Tibial artery (tissue), 4 donors: ENCODE results near the gene NCOR2.

Source experiments
- DNase-seq, 2 donors: peaks; one replicate each; pipeline ENCODE4 v3.0.0-alpha.2; 2019
- H3K27ac ChIP-seq, 2 donors: fragments of 200-600 bp; sonication (generic) in 1 of 2; 1 replicate in 1 of 2; 2 replicates in 1 of 2; pipeline ENCODE4 v1.5.1; 2018 to 2019; ENCODE audit warnings: mild to moderate bottlenecking in 1 of 2
- H3K27me3 ChIP-seq, 2 donors: fragments of 200-600 bp; sonication (generic) in 1 of 2; one replicate each; pipeline versions ENCODE4 v1.5.1 to v1.6.0; 2016 to 2019
- H3K36me3 ChIP-seq, 3 donors: fragments of 200-600 bp; sonication (generic) in 2 of 3; one replicate each; pipeline ENCODE4 v1.5.1; 2016 to 2019; ENCODE audit warnings: mild to moderate bottlenecking in 2 of 3
- H3K4me1 ChIP-seq, 4 donors: fragments of 200-600 bp; sonication (generic) in 2 of 4; 1 replicate in 3 of 4; 2 replicates in 1 of 4; pipeline ENCODE4 v1.5.1; 2016 to 2019
- H3K4me3 ChIP-seq, 2 donors: fragments of 200-600 bp; sonication (generic) in 1 of 2; 1 replicate in 1 of 2; 2 replicates in 1 of 2; pipeline ENCODE4 v1.5.1; 2018 to 2019; ENCODE audit warnings: mild to moderate bottlenecking in 2 of 2
- H3K9me3 ChIP-seq, 3 donors: fragments of 200-600 bp; sonication (generic) in 1 of 3; one replicate each; pipeline ENCODE4 v1.5.1; 2016 to 2019
- intact Hi-C: fragments of 100-400 bp; cut with DNase I; formaldehyde crosslinking; loops from one replicate; pipeline ENCODE4 v1.15.0; 2023; ENCODE audit warnings: low total_unique reads
- TF ChIP-seq, protein P1 (sequence below), 2 experiments: fragments of 200-600 bp in 1 of 2; fragments of 450-650 bp in 1 of 2; IDR thresholded peaks; one replicate each; pipeline ENCODE4 v1.5.1; 2017 to 2019; ENCODE audit warnings: antibody characterized with exemption in 2 of 2, mild to moderate bottlenecking in 1 of 2, moderate library complexity in 1 of 2

Gene NCOR2

DNA sequence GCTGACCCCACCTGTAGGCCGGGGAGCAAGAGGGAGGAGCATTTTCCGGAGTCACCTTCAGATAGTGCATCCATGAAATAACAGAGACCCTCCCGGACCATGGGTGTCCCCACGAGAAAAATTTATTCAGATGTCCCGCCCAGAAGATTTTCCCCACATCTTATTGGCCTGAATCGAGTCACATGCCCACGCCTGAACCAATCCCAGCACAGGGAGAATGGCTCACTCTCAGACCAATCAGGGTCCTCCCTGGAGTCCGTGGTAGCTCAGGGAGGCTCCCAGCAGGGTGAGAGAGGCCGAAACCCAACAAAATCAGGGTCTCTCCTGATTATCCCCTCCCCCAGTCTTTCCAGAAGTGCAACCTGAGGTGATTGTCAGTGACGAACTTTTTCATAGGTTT is 16.4 kb upstream of the NCOR2 start:
- H3K36me3 ChIP-seq: no peaks in the 10 kb centered on the region
- intact Hi-C loops: no loop called here
- H3K27ac ChIP-seq: no peak overlapping the region
- no peak overlapping the region for H3K4me3 ChIP-seq
- no peaks in the 10 kb centered on the region for H3K27me3 ChIP-seq
- H3K4me1 ChIP-seq: peaks cover 0 to 14% (median 2%) of the 10 kb centered on the region in 4 donors
- H3K9me3 ChIP-seq: no peaks in the 10 kb centered on the region
- no peak for DNase-seq
- TF ChIP-seq, protein P1, sequence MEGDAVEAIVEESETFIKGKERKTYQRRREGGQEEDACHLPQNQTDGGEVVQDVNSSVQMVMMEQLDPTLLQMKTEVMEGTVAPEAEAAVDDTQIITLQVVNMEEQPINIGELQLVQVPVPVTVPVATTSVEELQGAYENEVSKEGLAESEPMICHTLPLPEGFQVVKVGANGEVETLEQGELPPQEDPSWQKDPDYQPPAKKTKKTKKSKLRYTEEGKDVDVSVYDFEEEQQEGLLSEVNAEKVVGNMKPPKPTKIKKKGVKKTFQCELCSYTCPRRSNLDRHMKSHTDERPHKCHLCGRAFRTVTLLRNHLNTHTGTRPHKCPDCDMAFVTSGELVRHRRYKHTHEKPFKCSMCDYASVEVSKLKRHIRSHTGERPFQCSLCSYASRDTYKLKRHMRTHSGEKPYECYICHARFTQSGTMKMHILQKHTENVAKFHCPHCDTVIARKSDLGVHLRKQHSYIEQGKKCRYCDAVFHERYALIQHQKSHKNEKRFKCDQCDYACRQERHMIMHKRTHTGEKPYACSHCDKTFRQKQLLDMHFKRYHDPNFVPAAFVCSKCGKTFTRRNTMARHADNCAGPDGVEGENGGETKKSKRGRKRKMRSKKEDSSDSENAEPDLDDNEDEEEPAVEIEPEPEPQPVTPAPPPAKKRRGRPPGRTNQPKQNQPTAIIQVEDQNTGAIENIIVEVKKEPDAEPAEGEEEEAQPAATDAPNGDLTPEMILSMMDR (IDR thresholded peaks at IDR 0.05): no peak

DNA sequence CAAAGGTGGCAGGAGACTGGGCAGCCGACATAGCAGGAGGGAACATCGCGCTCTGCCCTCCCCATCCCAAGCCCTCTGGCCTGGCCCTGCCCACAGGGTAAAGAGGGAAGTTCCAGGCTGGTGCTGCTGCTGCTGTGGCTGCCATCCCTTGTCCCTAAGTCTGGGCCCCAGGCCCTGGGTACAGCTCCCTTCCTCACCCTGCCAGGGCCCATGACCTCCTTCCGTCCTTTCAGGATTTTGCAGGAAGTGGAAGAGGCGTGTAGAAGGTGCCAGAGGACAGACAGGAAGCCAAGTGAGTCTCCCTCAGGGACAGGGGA is 14.7 kb upstream of the NCOR2 start:
- no peaks in the 10 kb centered on the region for H3K27me3 ChIP-seq
- no peak overlapping the region for H3K27ac ChIP-seq
- peaks cover 0 to 12% (median 0%) of the 10 kb centered on the region in 4 donors for H3K4me1 ChIP-seq
- DNase-seq: no peak
- H3K36me3 ChIP-seq: no peaks in the 10 kb centered on the region
- TF ChIP-seq, protein P1 (IDR thresholded peaks at IDR 0.05): no peak
- no peak overlapping the region for H3K4me3 ChIP-seq
- intact Hi-C loops: no loop called here
- H3K9me3 ChIP-seq: peaks cover 0 to under 1% (median 0%) of the 10 kb centered on the region in 3 donors

DNA sequence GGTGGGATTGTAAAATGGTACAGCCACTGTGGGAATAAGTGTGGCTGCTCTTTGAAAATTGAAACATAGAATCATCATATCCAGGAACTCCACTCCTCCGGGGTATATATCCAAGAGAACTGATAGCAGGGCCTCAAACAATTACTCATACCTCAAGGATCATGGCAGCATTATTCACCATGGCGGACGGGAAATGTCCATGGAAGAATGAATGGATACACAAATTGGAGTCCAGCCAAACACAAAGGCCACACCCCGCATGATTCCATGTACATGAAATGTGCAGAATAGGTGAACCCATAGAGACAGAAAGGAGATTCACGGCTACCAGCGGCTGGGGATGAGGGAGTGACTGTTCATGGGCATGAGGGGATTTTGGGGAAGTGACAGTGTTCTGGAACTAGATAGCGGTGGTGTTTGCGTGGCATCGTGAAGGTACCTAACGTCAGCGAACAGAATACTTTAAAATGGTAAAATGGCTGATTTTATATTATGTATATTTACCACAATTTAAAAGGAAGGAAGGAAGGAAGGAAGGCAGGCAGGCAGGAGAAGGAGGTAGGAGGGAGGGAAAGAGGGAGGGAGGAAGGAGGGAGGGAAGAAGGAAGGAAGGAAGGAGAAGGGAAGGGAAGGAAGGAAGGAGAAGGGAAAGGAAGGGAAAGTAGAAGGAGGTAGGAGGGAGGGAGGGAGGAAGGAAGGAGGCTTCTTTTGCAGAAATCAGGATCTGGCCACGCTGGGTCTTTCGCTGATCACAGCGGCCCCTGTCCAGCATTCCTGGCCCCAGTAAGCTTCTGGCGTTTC is 14.1 kb upstream of the NCOR2 start:
- H3K4me3 ChIP-seq: no peak overlapping the region
- no peaks in the 10 kb centered on the region for H3K27me3 ChIP-seq
- DNase-seq: no peak
- no peaks in the 10 kb centered on the region for H3K36me3 ChIP-seq
- intact Hi-C loops: no loop called here
- H3K4me1 ChIP-seq: peaks cover 0 to 12% (median 0%) of the 10 kb centered on the region in 4 donors
- TF ChIP-seq, protein P1 (IDR thresholded peaks at IDR 0.05): no peak
- no peak overlapping the region for H3K27ac ChIP-seq
- peaks cover 0 to 6% (median 0%) of the 10 kb centered on the region in 3 donors for H3K9me3 ChIP-seq

DNA sequence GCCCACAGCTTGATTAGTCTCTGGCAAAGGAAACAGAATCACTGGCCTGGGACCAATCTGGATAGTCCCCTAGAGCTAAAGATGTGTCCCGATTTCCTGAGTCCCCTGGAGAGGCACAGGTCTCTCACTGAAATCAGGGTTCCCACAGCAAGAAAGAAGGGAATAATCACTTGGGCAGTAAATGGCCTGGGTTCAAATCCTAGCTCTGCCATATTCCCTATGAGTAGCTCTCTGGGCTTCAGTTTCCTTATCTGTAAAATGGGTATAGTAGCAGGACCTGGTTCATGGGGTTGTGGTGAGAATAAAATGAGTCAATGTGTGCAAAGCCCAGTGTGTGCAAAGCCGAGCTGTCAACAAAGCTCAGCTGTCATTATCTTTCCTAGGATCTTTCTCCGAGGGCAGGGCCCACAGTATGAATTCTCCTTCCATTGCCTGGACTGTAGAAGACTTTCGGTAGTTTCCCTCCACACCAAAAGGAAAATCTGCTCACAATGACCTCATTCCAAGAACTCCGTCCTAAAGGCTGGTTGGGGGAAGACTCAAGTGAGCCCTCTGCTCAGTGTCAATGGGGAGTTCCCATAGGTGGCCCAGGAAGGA is 12.6 kb upstream of the NCOR2 start:
- no peak for DNase-seq
- no peaks in the 10 kb centered on the region for H3K27me3 ChIP-seq
- no peak overlapping the region for H3K4me3 ChIP-seq
- TF ChIP-seq, protein P1 (IDR thresholded peaks at IDR 0.05): no peak
- H3K4me1 ChIP-seq: peaks cover 0 to 12% (median 0%) of the 10 kb centered on the region in 4 donors
- no peak overlapping the region for H3K27ac ChIP-seq
- intact Hi-C loops: no loop called here
- H3K36me3 ChIP-seq: no peaks in the 10 kb centered on the region
- H3K9me3 ChIP-seq: peaks cover 0 to 8% (median 0%) of the 10 kb centered on the region in 3 donors

DNA sequence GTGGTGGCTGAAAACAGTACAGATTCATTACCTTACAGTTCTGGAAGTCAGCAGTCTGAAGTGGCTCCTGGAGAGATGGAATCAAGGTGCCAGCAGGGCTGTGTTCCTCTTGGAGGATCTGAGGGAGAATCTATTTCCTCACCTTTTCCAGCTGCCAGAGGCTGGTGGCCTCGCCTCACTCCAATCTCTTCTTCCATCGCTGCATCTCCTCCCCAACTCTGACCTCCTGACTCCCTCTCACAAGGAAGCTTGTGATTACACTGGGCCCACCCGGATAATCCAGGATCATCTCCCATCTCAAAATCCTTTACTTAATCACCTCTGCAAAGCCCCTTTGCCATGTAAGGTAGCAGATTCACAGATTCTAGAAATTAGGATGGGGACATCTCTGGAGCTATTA is 11.4 kb upstream of the NCOR2 start:
- no peak overlapping the region for H3K4me3 ChIP-seq
- TF ChIP-seq, protein P1 (IDR thresholded peaks at IDR 0.05): no peak
- intact Hi-C loops: no loop called here

More for the DNA sequence above, 11.4 kb upstream of the NCOR2 start:
- Histone ChIP-seq H3K9me3 (peaks cover 0 to 8% (median 0%) of the 10 kb centered on the region in 3 donors), H3K27ac (no peak overlapping the region), H3K36me3 (no peaks in the 10 kb centered on the region), H3K4me1 (peaks cover 0 to 12% (median 0%) of the 10 kb centered on the region in 4 donors), H3K27me3 (no peaks in the 10 kb centered on the region)
- DNase-seq: no peak
